Measurements from ENCODE around the gene RAB27B.
A peak's percentile ranks its signal among the peaks of the same experiment; 100 is the strongest.

The RAB27B gene

GRCh38 chr18:54856105-54856646 lies 27.9 kb downstream of the RAB27B start:
- Histone ChIP-seq H3K4me1 (ENCODE audit: control insufficient read depth, low read depth, low read length) (no peaks in the 10 kb centered on the region), H2BK5ac (ENCODE audit: low read length) (no peak overlapping the region), H3K18ac (ENCODE audit: low read length) (no peak overlapping the region), H4K5ac (ENCODE audit: low read length) (no peak overlapping the region), H3K79me2 (ENCODE audit: control insufficient read depth, insufficient read depth, low read length) (no peaks in the 10 kb centered on the region), H3K4ac (ENCODE audit: low read depth, low read length) (no peak overlapping the region), H4K8ac (ENCODE audit: low read depth, low read length) (no peak overlapping the region), H3K36me3 (ENCODE audit: control insufficient read depth, insufficient read depth, low read length) (no peaks in the 10 kb centered on the region), H3K9ac (ENCODE audit: low read length) (no peak overlapping the region), H2BK15ac (replicated peaks; ENCODE audit: low read depth) (peak overlapping the region; percentile 19), H3K79me1 (ENCODE audit: low read length) (no peaks in the 10 kb centered on the region), H2AK5ac (ENCODE audit: low read length) (no peak overlapping the region), H3K27ac (ENCODE audit: low read depth, low read length) (no peak overlapping the region), H3K4me3 (ENCODE audit: low read length) (no peak overlapping the region), H2BK120ac (ENCODE audit: low read depth, low read length) (no peak overlapping the region), H3K23ac (ENCODE audit: low read length) (no peak overlapping the region), H3K4me2 (ENCODE audit: low read length) (no peak overlapping the region), H3K27me3 (ENCODE audit: insufficient read depth, low read length, poor library complexity) (no peaks in the 10 kb centered on the region), H3K56ac (ENCODE audit: low read length) (no peak overlapping the region)
- no peak for DNase-seq
- WGBS (ENCODE audit: extremely low coverage, insufficient coverage, low lambda C conversion rate): no CpG with 5 or more reads among the region's 2 CpGs

- no peak overlapping the region for H3K9ac ChIP-seq (ENCODE audit: low read length)
- no peak overlapping the region for H2BK120ac ChIP-seq (ENCODE audit: low read depth, low read length)
- H3K23ac ChIP-seq (ENCODE audit: low read length): no peak overlapping the region
- no peak overlapping the region for H2BK15ac ChIP-seq (replicated peaks; ENCODE audit: low read depth)
- no peak overlapping the region for H3K56ac ChIP-seq (ENCODE audit: low read length)
- no peak for DNase-seq
- no peak overlapping the region for H3K27ac ChIP-seq (ENCODE audit: low read depth, low read length)
- H3K27me3 ChIP-seq (ENCODE audit: insufficient read depth, low read length, poor library complexity): no peaks in the 10 kb centered on the region
- no peak overlapping the region for H3K4me2 ChIP-seq (ENCODE audit: low read length)
- no peak overlapping the region for H2AK5ac ChIP-seq (ENCODE audit: low read length)
- no CpG with 5 or more reads among the region's 3 CpGs for WGBS (ENCODE audit: extremely low coverage, insufficient coverage, low lambda C conversion rate)
- no peak overlapping the region for H4K5ac ChIP-seq (ENCODE audit: low read length)
- no peaks in the 10 kb centered on the region for H3K36me3 ChIP-seq (ENCODE audit: control insufficient read depth, insufficient read depth, low read length)
- no peaks in the 10 kb centered on the region for H3K79me2 ChIP-seq (ENCODE audit: control insufficient read depth, insufficient read depth, low read length)
- no peaks in the 10 kb centered on the region for H3K4me1 ChIP-seq (ENCODE audit: control insufficient read depth, low read depth, low read length)
- H2BK5ac ChIP-seq (ENCODE audit: low read length): no peak overlapping the region
- H3K18ac ChIP-seq (ENCODE audit: low read length): no peak overlapping the region
- H3K79me1 ChIP-seq (ENCODE audit: low read length): no peaks in the 10 kb centered on the region
- no peak overlapping the region for H3K4me3 ChIP-seq (ENCODE audit: low read length)
- H3K4ac ChIP-seq (ENCODE audit: low read depth, low read length): no peak overlapping the region
- no peak overlapping the region for H4K8ac ChIP-seq (ENCODE audit: low read depth, low read length)
Observed at GRCh38 chr18:54857499-54857898, 29.2 kb downstream of the RAB27B start.

GRCh38 chr18:54859667-54860421 lies 31.6 kb downstream of the RAB27B start:
- peak; percentile 65 for DNase-seq
- no CpG with 5 or more reads among the region's 9 CpGs for WGBS (ENCODE audit: extremely low coverage, insufficient coverage, low lambda C conversion rate)

GRCh38 chr18:54860941-54861340 lies 32.7 kb downstream of the RAB27B start:
- Histone ChIP-seq H3K79me1 (ENCODE audit: low read length) (no peaks in the 10 kb centered on the region), H3K4me1 (ENCODE audit: control insufficient read depth, low read depth, low read length) (no peaks in the 10 kb centered on the region), H2BK15ac (replicated peaks; ENCODE audit: low read depth) (no peak overlapping the region), H3K23ac (ENCODE audit: low read length) (no peak overlapping the region), H3K56ac (ENCODE audit: low read length) (no peak overlapping the region), H2AK5ac (ENCODE audit: low read length) (no peak overlapping the region), H4K5ac (ENCODE audit: low read length) (no peak overlapping the region), H3K27ac (ENCODE audit: low read depth, low read length) (no peak overlapping the region), H3K4me2 (ENCODE audit: low read length) (no peak overlapping the region), H3K18ac (ENCODE audit: low read length) (no peak overlapping the region), H3K4ac (ENCODE audit: low read depth, low read length) (no peak overlapping the region), H3K27me3 (ENCODE audit: insufficient read depth, low read length, poor library complexity) (no peaks in the 10 kb centered on the region), H3K36me3 (ENCODE audit: control insufficient read depth, insufficient read depth, low read length) (no peaks in the 10 kb centered on the region), H2BK5ac (ENCODE audit: low read length) (no peak overlapping the region), H3K9ac (ENCODE audit: low read length) (no peak overlapping the region), H3K4me3 (ENCODE audit: low read length) (no peak overlapping the region), H3K79me2 (ENCODE audit: control insufficient read depth, insufficient read depth, low read length) (no peaks in the 10 kb centered on the region), H2BK120ac (ENCODE audit: low read depth, low read length) (no peak overlapping the region), H4K8ac (ENCODE audit: low read depth, low read length) (no peak overlapping the region)
- whole genome bisulfite sequencing (ENCODE audit: extremely low coverage, insufficient coverage, low lambda C conversion rate): no CpG with 5 or more reads among the region's 1 CpG
- no peak for DNase-seq

More at GRCh38 chr18:54859667-54860421, 31.6 kb downstream of the RAB27B start:
- H3K36me3 ChIP-seq (ENCODE audit: control insufficient read depth, insufficient read depth, low read length): no peaks in the 10 kb centered on the region
- no peak overlapping the region for H3K56ac ChIP-seq (ENCODE audit: low read length)
- no peak overlapping the region for H3K4ac ChIP-seq (ENCODE audit: low read depth, low read length)
- no peak overlapping the region for H4K5ac ChIP-seq (ENCODE audit: low read length)
- H3K4me1 ChIP-seq (ENCODE audit: control insufficient read depth, low read depth, low read length): no peaks in the 10 kb centered on the region
- no peak overlapping the region for H4K8ac ChIP-seq (ENCODE audit: low read depth, low read length)
- no peak overlapping the region for H3K27ac ChIP-seq (ENCODE audit: low read depth, low read length)
- no peak overlapping the region for H2BK15ac ChIP-seq (replicated peaks; ENCODE audit: low read depth)
- H3K23ac ChIP-seq (ENCODE audit: low read length): no peak overlapping the region
- H3K27me3 ChIP-seq (ENCODE audit: insufficient read depth, low read length, poor library complexity): no peaks in the 10 kb centered on the region
- no peak overlapping the region for H3K4me2 ChIP-seq (ENCODE audit: low read length)
- no peak overlapping the region for H3K9ac ChIP-seq (ENCODE audit: low read length)
- H3K18ac ChIP-seq (ENCODE audit: low read length): peak overlapping the region; percentile 23
- no peak overlapping the region for H2AK5ac ChIP-seq (ENCODE audit: low read length)
- no peak overlapping the region for H2BK5ac ChIP-seq (ENCODE audit: low read length)
- no peak overlapping the region for H2BK120ac ChIP-seq (ENCODE audit: low read depth, low read length)
- H3K4me3 ChIP-seq (ENCODE audit: low read length): no peak overlapping the region
- H3K79me1 ChIP-seq (ENCODE audit: low read length): no peaks in the 10 kb centered on the region
- H3K79me2 ChIP-seq (ENCODE audit: control insufficient read depth, insufficient read depth, low read length): no peaks in the 10 kb centered on the region

- Histone ChIP-seq H3K27ac (ENCODE audit: low read depth, low read length) (no peak overlapping the region), H3K36me3 (ENCODE audit: control insufficient read depth, insufficient read depth, low read length) (no peaks in the 10 kb centered on the region), H2BK5ac (ENCODE audit: low read length) (no peak overlapping the region), H2AK5ac (ENCODE audit: low read length) (no peak overlapping the region), H3K56ac (ENCODE audit: low read length) (no peak overlapping the region), H3K79me2 (ENCODE audit: control insufficient read depth, insufficient read depth, low read length) (no peaks in the 10 kb centered on the region), H3K79me1 (ENCODE audit: low read length) (no peaks in the 10 kb centered on the region), H3K4ac (ENCODE audit: low read depth, low read length) (no peak overlapping the region), H3K4me3 (ENCODE audit: low read length) (no peak overlapping the region), H4K8ac (ENCODE audit: low read depth, low read length) (no peak overlapping the region), H3K9ac (ENCODE audit: low read length) (no peak overlapping the region), H4K5ac (ENCODE audit: low read length) (no peak overlapping the region), H2BK120ac (ENCODE audit: low read depth, low read length) (no peak overlapping the region), H3K4me1 (ENCODE audit: control insufficient read depth, low read depth, low read length) (no peaks in the 10 kb centered on the region), H3K23ac (ENCODE audit: low read length) (no peak overlapping the region), H2BK15ac (replicated peaks; ENCODE audit: low read depth) (no peak overlapping the region), H3K4me2 (ENCODE audit: low read length) (no peak overlapping the region), H3K18ac (ENCODE audit: low read length) (no peak overlapping the region), H3K27me3 (ENCODE audit: insufficient read depth, low read length, poor library complexity) (no peaks in the 10 kb centered on the region)
- WGBS (ENCODE audit: extremely low coverage, insufficient coverage, low lambda C conversion rate): no CpG with 5 or more reads among the region's 5 CpGs
- no peak for DNase-seq
Observed at GRCh38 chr18:54867131-54867530, 38.9 kb downstream of the RAB27B start.
